Uterus (tissue), 2 donors: ENCODE measurements around the gene PRSS53.

Experiments
- POLR2A ChIP-seq, 2 donors: fragments of 450-650 bp; IDR thresholded peaks; one replicate each; pipeline ENCODE4 v1.6.1; 2016; ENCODE audit warnings: antibody characterized with exemption in 2 of 2, mild to moderate bottlenecking in 1 of 2, moderate library complexity in 1 of 2
- TF ChIP-seq, protein P1 (sequence below), 4 experiments: fragments of 200-600 bp in 2 of 4; fragments of 450-650 bp in 2 of 4; sonication (generic) in 2 of 4; IDR thresholded peaks; one replicate each; pipeline ENCODE4 v1.5.1; 2016 to 2019; ENCODE audit warnings: antibody characterized with exemption in 4 of 4, mild to moderate bottlenecking in 2 of 4, moderate library complexity in 1 of 4

DNA sequence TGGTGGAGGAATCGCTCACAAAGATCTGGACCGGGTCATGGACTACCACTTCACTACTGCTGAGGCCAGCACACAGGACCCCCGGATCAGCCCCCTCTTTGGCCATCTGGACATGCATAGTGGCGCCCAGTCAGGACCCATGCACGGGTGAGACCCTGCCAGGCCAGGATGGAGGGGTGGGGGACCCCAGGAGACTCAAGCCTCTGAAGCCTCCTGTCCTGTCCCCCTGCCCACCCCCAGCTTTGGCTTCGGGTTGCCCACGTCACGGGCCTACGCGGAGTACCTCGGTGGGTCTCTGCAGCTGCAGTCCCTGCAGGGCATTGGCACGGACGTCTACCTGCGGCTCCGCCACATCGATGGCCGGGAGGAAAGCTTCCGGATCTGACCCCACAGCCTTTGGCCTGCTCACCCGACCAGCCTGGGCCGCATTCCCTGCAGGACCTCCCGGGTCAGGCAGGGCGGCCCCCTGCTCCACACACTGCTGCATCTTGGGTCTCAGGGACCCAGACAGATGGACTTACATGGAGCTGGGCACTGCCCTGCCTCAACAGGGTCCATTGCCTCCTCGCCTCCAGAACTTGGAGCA lies 23.2 kb upstream of the PRSS53 start:
- TF ChIP-seq, protein P1, sequence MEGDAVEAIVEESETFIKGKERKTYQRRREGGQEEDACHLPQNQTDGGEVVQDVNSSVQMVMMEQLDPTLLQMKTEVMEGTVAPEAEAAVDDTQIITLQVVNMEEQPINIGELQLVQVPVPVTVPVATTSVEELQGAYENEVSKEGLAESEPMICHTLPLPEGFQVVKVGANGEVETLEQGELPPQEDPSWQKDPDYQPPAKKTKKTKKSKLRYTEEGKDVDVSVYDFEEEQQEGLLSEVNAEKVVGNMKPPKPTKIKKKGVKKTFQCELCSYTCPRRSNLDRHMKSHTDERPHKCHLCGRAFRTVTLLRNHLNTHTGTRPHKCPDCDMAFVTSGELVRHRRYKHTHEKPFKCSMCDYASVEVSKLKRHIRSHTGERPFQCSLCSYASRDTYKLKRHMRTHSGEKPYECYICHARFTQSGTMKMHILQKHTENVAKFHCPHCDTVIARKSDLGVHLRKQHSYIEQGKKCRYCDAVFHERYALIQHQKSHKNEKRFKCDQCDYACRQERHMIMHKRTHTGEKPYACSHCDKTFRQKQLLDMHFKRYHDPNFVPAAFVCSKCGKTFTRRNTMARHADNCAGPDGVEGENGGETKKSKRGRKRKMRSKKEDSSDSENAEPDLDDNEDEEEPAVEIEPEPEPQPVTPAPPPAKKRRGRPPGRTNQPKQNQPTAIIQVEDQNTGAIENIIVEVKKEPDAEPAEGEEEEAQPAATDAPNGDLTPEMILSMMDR (IDR thresholded peaks at IDR 0.05), result no peak
- no peak for TF ChIP-seq POLR2A (IDR thresholded peaks at IDR 0.05)
